Stimulated activated CD4-positive, alpha-beta T cell treated with anti-CD3 and anti-CD28 coated beads, Interleukin-1b, Interleukin-23, amount 100 ng/mL, for 24 hours (primary cell): ENCODE results near the gene APOO.

Experiments used
- DNase-seq, 4 experiments: peaks; one replicate each; pipeline ENCODE4 v3.0.0-alpha.2; 2020; ENCODE audit warnings: low read depth in 4 of 4, low spot score in 1 of 4

The APOO gene

DNA sequence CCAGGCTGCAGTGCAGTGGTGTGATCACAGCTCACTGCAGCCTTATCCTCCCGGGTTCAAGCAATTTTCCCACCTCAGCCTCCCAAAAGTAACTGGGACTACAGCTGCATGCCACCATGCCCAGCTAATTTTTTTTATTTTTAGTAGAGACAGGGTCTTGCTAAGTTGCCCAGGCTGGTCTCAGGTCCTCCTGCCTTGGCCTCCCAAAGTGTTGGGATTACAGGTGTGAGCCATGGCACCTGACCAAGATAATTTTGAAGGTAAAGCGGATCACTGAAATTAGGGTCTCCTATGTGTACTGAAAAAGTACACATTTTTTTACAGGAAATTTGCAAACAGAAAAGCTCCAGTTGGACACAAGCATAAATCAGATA is 120.0 kb downstream of the APOO start:
- no peak for DNase-seq

DNA sequence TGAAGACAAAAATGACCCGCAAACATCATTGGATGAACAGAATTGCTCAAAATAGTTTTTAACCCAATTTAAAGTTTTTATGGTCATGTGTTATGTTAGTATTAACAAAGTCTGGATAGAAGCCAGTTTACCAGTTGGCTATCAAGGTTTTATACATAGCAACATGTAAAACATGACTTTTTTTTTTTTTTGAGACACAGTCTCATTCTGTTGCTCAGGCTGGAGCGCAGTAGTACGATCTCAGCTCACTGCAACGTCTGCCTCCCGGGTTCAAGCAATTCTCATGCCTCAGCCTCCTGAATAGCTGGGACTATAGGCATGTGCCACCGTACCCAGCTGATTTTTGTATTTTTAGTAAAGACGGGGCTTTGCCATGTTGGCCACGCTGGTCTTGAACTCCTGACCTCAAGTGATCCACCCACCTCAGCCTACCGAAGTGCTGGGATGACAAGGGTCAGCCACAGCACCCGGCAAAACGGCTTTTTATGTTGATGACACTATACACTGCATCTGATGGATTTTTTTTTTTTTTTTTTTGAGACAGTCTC is 121.4 kb downstream of the APOO start:
- DNase-seq: no peak

DNA sequence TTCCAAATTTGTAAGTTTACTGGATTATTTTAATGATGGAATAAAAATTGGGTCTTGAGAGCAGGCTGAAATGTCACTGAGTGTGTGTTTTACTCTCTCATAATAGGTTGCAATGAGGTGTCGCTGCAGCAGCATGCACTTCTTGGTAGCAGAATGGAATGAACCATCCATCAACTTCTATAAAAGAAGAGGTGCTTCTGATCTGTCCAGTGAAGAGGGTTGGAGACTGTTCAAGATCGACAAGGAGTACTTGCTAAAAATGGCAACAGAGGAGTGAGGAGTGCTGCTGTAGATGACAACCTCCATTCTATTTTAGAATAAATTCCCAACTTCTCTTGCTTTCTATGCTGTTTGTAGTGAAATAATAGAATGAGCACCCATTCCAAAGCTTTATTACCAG is 122.2 kb downstream of the APOO start:
- no peak for DNase-seq

- DNase-seq: no peak
These were observed 123.0 kb downstream of the APOO start for GRCh38 chrX:23784470-23785331.

DNA sequence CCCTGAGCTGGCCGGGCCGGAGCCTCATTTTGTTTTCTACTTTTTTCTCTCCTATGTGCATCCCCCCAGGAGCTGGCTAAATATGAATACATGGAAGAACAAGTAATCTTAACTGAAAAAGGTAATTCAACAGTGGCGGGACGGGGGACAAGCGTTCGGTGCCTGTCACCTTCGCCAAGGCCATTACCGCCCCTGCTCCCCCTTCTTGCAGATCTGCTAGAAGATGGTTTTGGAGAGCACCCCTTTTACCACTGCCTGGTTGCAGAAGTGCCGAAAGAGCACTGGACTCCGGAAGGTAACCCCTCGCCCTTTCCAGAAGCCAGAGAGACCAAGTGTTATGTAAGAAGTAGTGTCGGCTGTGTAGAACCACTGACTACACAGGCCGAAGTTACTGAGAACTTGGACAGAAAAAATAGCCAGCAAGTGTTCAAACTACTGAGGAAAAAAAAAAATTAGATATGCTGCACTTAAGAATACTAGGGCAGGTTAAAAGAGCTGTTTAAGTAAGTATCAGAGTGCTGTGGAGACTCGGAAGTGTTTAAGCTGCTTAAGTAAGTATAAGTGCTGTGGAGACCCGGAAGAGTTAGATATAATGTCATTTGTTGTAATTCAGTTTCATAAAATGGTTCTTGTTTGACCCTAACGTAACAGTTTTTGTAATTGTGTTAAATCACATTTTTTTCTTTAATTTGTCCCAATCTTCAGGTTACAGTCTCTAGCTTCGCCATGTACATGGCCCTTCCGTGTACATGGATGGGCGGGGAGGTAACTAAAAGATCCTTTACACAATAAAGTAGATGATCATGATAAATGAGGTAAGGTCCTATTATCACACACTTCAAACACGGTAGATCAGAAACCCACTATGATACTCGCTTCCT is 123.9 kb downstream of the APOO start:
- DNase-seq: no peak
